Measurements from ENCODE around the gene ATP6V1F.

DNA sequence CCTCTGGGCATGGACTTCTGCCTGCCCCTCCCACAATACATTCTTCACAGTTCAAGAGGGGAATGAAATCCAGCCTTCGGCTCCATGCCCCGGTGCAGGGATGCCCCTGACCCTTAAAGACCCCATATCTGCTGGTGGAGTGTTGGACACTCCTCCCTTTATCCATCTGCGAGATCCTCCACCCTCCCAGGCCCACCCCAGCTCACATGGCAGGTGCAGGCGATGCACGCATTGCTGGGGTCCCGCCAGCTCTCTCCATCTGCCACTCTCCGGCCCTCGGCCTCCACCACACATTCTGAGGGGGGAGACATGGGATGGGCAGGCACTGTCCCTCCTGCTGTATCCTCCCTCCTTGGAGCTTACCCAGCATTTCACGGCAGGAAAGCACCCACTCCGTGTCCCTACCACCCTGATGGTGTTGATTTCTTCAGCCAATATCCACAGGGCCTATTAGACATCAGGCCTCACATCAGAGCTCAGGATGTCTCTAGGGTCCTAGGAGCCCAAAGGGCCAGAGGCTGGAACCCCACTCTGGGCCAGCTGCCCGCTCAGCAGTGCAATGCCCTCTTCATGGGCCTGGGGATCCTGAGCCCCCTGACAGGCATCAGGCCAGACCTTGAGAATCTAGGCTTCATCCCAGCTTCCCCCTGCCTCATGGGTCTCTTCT lies 18.3 kb downstream of the ATP6V1F start:
- TF ChIP-seq, protein P1, sequence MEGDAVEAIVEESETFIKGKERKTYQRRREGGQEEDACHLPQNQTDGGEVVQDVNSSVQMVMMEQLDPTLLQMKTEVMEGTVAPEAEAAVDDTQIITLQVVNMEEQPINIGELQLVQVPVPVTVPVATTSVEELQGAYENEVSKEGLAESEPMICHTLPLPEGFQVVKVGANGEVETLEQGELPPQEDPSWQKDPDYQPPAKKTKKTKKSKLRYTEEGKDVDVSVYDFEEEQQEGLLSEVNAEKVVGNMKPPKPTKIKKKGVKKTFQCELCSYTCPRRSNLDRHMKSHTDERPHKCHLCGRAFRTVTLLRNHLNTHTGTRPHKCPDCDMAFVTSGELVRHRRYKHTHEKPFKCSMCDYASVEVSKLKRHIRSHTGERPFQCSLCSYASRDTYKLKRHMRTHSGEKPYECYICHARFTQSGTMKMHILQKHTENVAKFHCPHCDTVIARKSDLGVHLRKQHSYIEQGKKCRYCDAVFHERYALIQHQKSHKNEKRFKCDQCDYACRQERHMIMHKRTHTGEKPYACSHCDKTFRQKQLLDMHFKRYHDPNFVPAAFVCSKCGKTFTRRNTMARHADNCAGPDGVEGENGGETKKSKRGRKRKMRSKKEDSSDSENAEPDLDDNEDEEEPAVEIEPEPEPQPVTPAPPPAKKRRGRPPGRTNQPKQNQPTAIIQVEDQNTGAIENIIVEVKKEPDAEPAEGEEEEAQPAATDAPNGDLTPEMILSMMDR (IDR thresholded peaks at IDR 0.05): no peak
- no peak for TF ChIP-seq POLR2A (IDR thresholded peaks at IDR 0.05)
